HepG2 (cell line): ENCODE measurements around the gene AANAT. TPM values are rescaled to one million over a fixed set of nuclear protein-coding genes. Genes with fewer than 3 reads are reported as not detected.

Experiments
- CCDC6 ChIP-seq: sonication (generic); formaldehyde crosslinking; IDR thresholded peaks from 2 replicates; pipeline ENCODE4 v1.8.1; 2022; ENCODE audit warnings: mild to moderate bottlenecking, missing genetic modification reagents, moderate library complexity
- CSRNP1 ChIP-seq: sonication (generic); formaldehyde crosslinking; IDR thresholded peaks from 2 replicates; pipeline ENCODE4 v1.8.1; 2023; ENCODE audit warnings: mild to moderate bottlenecking, missing genetic modification reagents
- E2F2 ChIP-seq: sonication (generic); formaldehyde crosslinking; IDR thresholded peaks from 2 replicates; pipeline ENCODE4 v1.4.0; 2020; ENCODE audit warnings: missing genetic modification reagents, borderline replicate concordance
- FOXP1 ChIP-seq, 2 experiments: fragments of 450-650 bp in 1 of 2; IDR thresholded peaks; 2 replicates each; pipeline ENCODE4 v1.6.1; 2017 to 2018; ENCODE audit warnings: antibody characterized with exemption in 1 of 2
- KDM5A ChIP-seq: fragments of 200-600 bp; sonication (generic); IDR thresholded peaks from 2 replicates; pipeline ENCODE4 v1.7.0; 2018; ENCODE audit warnings: antibody characterized with exemption, mild to moderate bottlenecking, low read length, borderline replicate concordance
- MAFK ChIP-seq, 2 experiments: IDR thresholded peaks in 1 of 2; conservative IDR thresholded peaks in 1 of 2; 2 replicates each; pipeline ENCODE4 v1.6.1; 2011; ENCODE audit warnings: improper control_type of control experiment in 2 of 2, low read length in 2 of 2
- MYNN ChIP-seq: sonication (generic); formaldehyde crosslinking; IDR thresholded peaks from 2 replicates; pipeline ENCODE4 v1.4.0; 2020; ENCODE audit warnings: mild to moderate bottlenecking, low read depth, missing genetic modification reagents
- RBM22 ChIP-seq: fragments of 200-400 bp; formaldehyde crosslinking; optimal IDR thresholded peaks from 2 replicates; pipeline ENCODE3; 2017; ENCODE audit warnings: mild to moderate bottlenecking, low read length, moderate library complexity
- SNRNP70 ChIP-seq: fragments of 200-400 bp; formaldehyde crosslinking; IDR thresholded peaks from 2 replicates; pipeline ENCODE4 v1.6.1; 2017; ENCODE audit warnings: mild to moderate bottlenecking, low read depth, low read length, moderate library complexity
- TFDP1 ChIP-seq: IDR thresholded peaks from 2 replicates; pipeline ENCODE4 v1.6.1; 2016; ENCODE audit warnings: missing compliant biosample characterization, missing genetic modification reagents, borderline replicate concordance
- ZBTB38 ChIP-seq: sonication (generic); formaldehyde crosslinking; IDR thresholded peaks from 2 replicates; pipeline ENCODE4 v1.5.1; 2020; ENCODE audit warnings: mild to moderate bottlenecking, missing genetic modification reagents
- ZBTB39 ChIP-seq: sonication (generic); formaldehyde crosslinking; IDR thresholded peaks from 2 replicates; pipeline ENCODE4 v1.5.0; 2020; ENCODE audit warnings: missing genetic modification reagents
- ZNF503 ChIP-seq: sonication (generic); formaldehyde crosslinking; IDR thresholded peaks from 2 replicates; pipeline ENCODE4 v1.4.0; 2020; ENCODE audit warnings: missing genetic modification reagents
- ZNF619 ChIP-seq: sonication (generic); formaldehyde crosslinking; IDR thresholded peaks from 2 replicates; pipeline ENCODE4 v1.4.0; 2020; ENCODE audit warnings: mild to moderate bottlenecking, missing genetic modification reagents
- ZNF780A ChIP-seq: sonication (generic); formaldehyde crosslinking; IDR thresholded peaks from 2 replicates; pipeline ENCODE4 v1.8.0; 2022; ENCODE audit warnings: mild to moderate bottlenecking, missing genetic modification reagents, moderate library complexity
- polyA plus RNA-seq, 8 experiments: library from polyadenylated mRNA; depleted of rRNA in 3 of 8; stranded (reverse) in 7 of 8; unstranded in 1 of 8; fragments of >200 nt; fragmentation: Illumina TruSeq in 4 of 8; extraction: Trizol in 4 of 8; gene quantifications; 2 replicates each; pipeline versions ENCODE4 v1.2.1 to v1.2.3, GENCODE V29; 2011 to 2016; ENCODE audit warnings: low read depth in 4 of 8, missing spikeins in 1 of 8, mixed read lengths in 1 of 8; ENCODE audit not compliant: insufficient read depth in 1 of 8
- total RNA-seq, 5 experiments: library from RNA; depleted of rRNA; stranded (reverse); fragments of >200 nt; fragmentation: Illumina TruSeq; extraction: Trizol; gene quantifications; 2 replicates each; pipeline ENCODE4 v1.2.3, GENCODE V29; 2016; ENCODE audit warnings: low read depth in 1 of 5

AANAT gene
- total and polyA plus RNA-seq, 2 of the 13 experiments (the other 11 are each of a cell fraction or from before 2014, with no cell fraction given): 0.07 TPM; not detected in 1

GRCh38 chr17:76427501-76428231 is 39.7 kb upstream of the AANAT start (continued):
- TF ChIP-seq E2F2 (CRISPR knock-in tag): no peak
- TF ChIP-seq ZNF780A (CRISPR knock-in tag): no peak
- no peak for TF ChIP-seq TFDP1 (CRISPR knock-in tag)
- no peak for TF ChIP-seq ZBTB39
- no peak for TF ChIP-seq KDM5A
- no peak for TF ChIP-seq ZBTB38 (CRISPR knock-in tag)
- TF ChIP-seq ZNF503: no peak
- no peak for TF ChIP-seq MYNN (CRISPR knock-in tag)
- no peak for TF ChIP-seq SNRNP70
- TF ChIP-seq CCDC6 (CRISPR knock-in tag): no peak
- no peak for TF ChIP-seq ZNF619
- peak; percentile 65 for TF ChIP-seq RBM22
- TF ChIP-seq FOXP1 (IDR thresholded peaks at IDR 0.05): no peak
- TF ChIP-seq FOXP1 (CRISPR knock-in tag; IDR thresholded peaks at IDR 0.05): no peak
- peak in 1 of 2 experiments; percentile 26; a peak in 2 of 4 replicates for TF ChIP-seq MAFK (conservative IDR thresholded peaks at IDR 0.05 in 1 of 2, IDR thresholded peaks at IDR 0.05 in 1 of 2; ENCODE audit: low read length in 2 of 2)
- TF ChIP-seq CSRNP1 (CRISPR knock-in tag): no peak
- TF ChIP-seq, all 625 proteins: peak for 4
